Caco-2 (cell line): ENCODE results near the gene SLC18A2. TPM values are rescaled to one million over a fixed set of nuclear protein-coding genes. Genes with fewer than 3 reads are reported as not detected.

ENCODE experiments used
- BruUV-seq: library from RNA; stranded (reverse); fragments of 400-500 nt; replicated peaks from 2 replicates; lab custom pipeline; 2021; lab: Mats Ljungman, UMichigan
- CTCF ChIA-PET: fragments of 300-600 bp; sonication (Branson Sonifier 250); formaldehyde crosslinking; loops from one replicate; lab custom pipeline; 2022; ENCODE audit warnings: antibody characterized with exemption; lab: Charles Lee
- POLR2A ChIA-PET: fragments of 300-600 bp; sonication (Branson Sonifier 250); formaldehyde crosslinking; loops from one replicate; lab custom pipeline; 2022; ENCODE audit warnings: antibody characterized with exemption; lab: Charles Lee
- DNase-seq, 2 experiments: peaks; one replicate each; pipeline versions ENCODE4 v3.0.0 to v3.0.0-alpha.2; 2020 to 2022
- H3K27me3 ChIP-seq: replicated peaks from 2 replicates; pipeline ENCODE4 v1.6.0; 2011; ENCODE audit warnings: low read length; ENCODE audit not compliant: control insufficient read depth, insufficient read depth
- H3K36me3 ChIP-seq: 2 replicates; pipeline ENCODE4 v1.5.1; 2011; ENCODE audit warnings: low read length; ENCODE audit not compliant: control insufficient read depth, insufficient read depth
- H3K4me1 ChIP-seq: fragments of 250-450 bp; sonication (Bioruptor Pico); 2 replicates; pipeline ENCODE4 v1.5.1; 2020; ENCODE audit warnings: mild to moderate bottlenecking
- H3K4me3 ChIP-seq: 2 replicates; pipeline ENCODE4 v1.5.1; 2011; ENCODE audit warnings: low read depth, mild to moderate bottlenecking, control low read depth, low read length
- H3K9me3 ChIP-seq: fragments of 250-450 bp; sonication (Bioruptor Pico); 2 replicates; pipeline ENCODE4 v1.5.1; 2020; ENCODE audit warnings: mild to moderate bottlenecking, moderate library complexity
- H3K27ac Mint-ChIP-seq: one replicate; pipeline ENCODE4 v1.8.0; 2022; ENCODE audit warnings: mixed read lengths; ENCODE audit not compliant: unreplicated experiment
- H3K27me3 Mint-ChIP-seq: one replicate; pipeline ENCODE4 v1.8.0; 2022; ENCODE audit warnings: mixed read lengths; ENCODE audit not compliant: insufficient read depth, unreplicated experiment
- H3K36me3 Mint-ChIP-seq: one replicate; pipeline ENCODE4 v1.8.0; 2022; ENCODE audit warnings: mild to moderate bottlenecking, mixed read lengths; ENCODE audit not compliant: insufficient read depth, unreplicated experiment
- H3K4me1 Mint-ChIP-seq: one replicate; pipeline ENCODE4 v1.8.0; 2022; ENCODE audit warnings: low read depth, mixed read lengths; ENCODE audit not compliant: unreplicated experiment
- H3K4me3 Mint-ChIP-seq: one replicate; pipeline ENCODE4 v1.8.0; 2022; ENCODE audit warnings: mild to moderate bottlenecking, moderate library complexity, mixed read lengths; ENCODE audit not compliant: unreplicated experiment
- H3K9me3 Mint-ChIP-seq: one replicate; pipeline ENCODE4 v1.8.0; 2022; ENCODE audit warnings: mixed read lengths; ENCODE audit not compliant: unreplicated experiment
- CTCF ChIP-seq, 2 experiments: fragments of 200-600 bp in 1 of 2; IDR thresholded peaks; 1 replicate in 1 of 2; 2 replicates in 1 of 2; pipeline versions ENCODE4 v1.5.1 to v1.8.0; 2011 to 2022; ENCODE audit warnings: antibody characterized with exemption in 1 of 2, control low read depth in 1 of 2, inconsistent platforms in 1 of 2, low read depth in 1 of 2, low read length in 1 of 2, mild to moderate bottlenecking in 1 of 2, moderate library complexity in 1 of 2; ENCODE audit not compliant: insufficient read depth in 1 of 2, severe bottlenecking in 1 of 2, unreplicated experiment in 1 of 2
- intact Hi-C: fragments of 100-400 bp; cut with micrococcal nuclease; formaldehyde crosslinking; loops from one replicate; pipeline ENCODE4 v1.10.0; 2022; ENCODE audit not compliant: unreplicated experiment
- total RNA-seq: library from RNA; stranded (reverse); gene quantifications from 2 replicates; pipeline ENCODE4 v1.2.3, GENCODE V29; 2022

SLC18A2 gene
- total RNA-seq, 1 experiment from 2014 or later = not detected

GRCh38 chr10:117264782-117265181 lies 23.9 kb downstream of the SLC18A2 start:
- BruUV-seq = no TSS peak
- H3K27ac Mint-ChIP-seq = no peak overlapping the region
- H3K4me3 Mint-ChIP-seq = no peak overlapping the region
- peaks cover 2% of the 10 kb centered on the region for H3K27me3 Mint-ChIP-seq
- ChIA-PET POLR2A (no interaction called here), CTCF (interaction anchor here (1.3 kb wide), 1 partner anchor 55 kb away, joined by 3 read pairs; no protein-coding TSS in a partner anchor)
- no peak for TF ChIP-seq CTCF (IDR thresholded peaks at IDR 0.05; ENCODE audit: insufficient read depth in 1 of 2, low read depth in 1 of 2, low read length in 1 of 2, severe bottlenecking in 1 of 2, unreplicated experiment in 1 of 2)
- Histone ChIP-seq H3K4me1 (no peaks in the 10 kb centered on the region), H3K4me3 (no peak overlapping the region), H3K27me3 (no peaks in the 10 kb centered on the region), H3K9me3 (no peaks in the 10 kb centered on the region), H3K36me3 (no peaks in the 10 kb centered on the region)
- H3K4me1 Mint-ChIP-seq = peaks cover 5% of the 10 kb centered on the region
- intact Hi-C loops = no loop called here
- H3K36me3 Mint-ChIP-seq = no peaks in the 10 kb centered on the region
- no peaks in the 10 kb centered on the region for H3K9me3 Mint-ChIP-seq
- DNase-seq = no peak

- TF ChIP-seq CTCF (IDR thresholded peaks at IDR 0.05; ENCODE audit: insufficient read depth in 1 of 2, low read depth in 1 of 2, low read length in 1 of 2, severe bottlenecking in 1 of 2, unreplicated experiment in 1 of 2) = no peak
- BruUV-seq = no TSS peak
- Histone ChIP-seq H3K9me3 (no peaks in the 10 kb centered on the region), H3K4me3 (no peak overlapping the region), H3K36me3 (no peaks in the 10 kb centered on the region), H3K4me1 (0 out of 2 replicates have a peak, but pooled peaks cover under 1% of the 10 kb centered on the region), H3K27me3 (no peaks in the 10 kb centered on the region)
- ChIA-PET CTCF (interaction anchor here (0.7 kb wide), 1 partner anchor 50 kb away, joined by 4 read pairs; no protein-coding TSS in a partner anchor), POLR2A (interaction anchor here (0.6 kb wide), 1 partner anchor 9 kb away, joined by 3 read pairs; no protein-coding TSS in a partner anchor)
- intact Hi-C loops = no loop called here
- Mint-ChIP-seq H3K27me3 (no peaks in the 10 kb centered on the region), H3K27ac (no peak overlapping the region), H3K4me1 (peaks cover 6% of the 10 kb centered on the region), H3K9me3 (no peaks in the 10 kb centered on the region), H3K36me3 (no peaks in the 10 kb centered on the region), H3K4me3 (no peak overlapping the region)
- no peak for DNase-seq
Measured at GRCh38 chr10:117266400-117266799, 25.5 kb downstream of the SLC18A2 start.

GRCh38 chr10:117266812-117267211 lies 25.9 kb downstream of the SLC18A2 start:
- BruUV-seq = no TSS peak
- ChIA-PET CTCF (no interaction called here), POLR2A (interaction anchor here (0.6 kb wide), 1 partner anchor 9 kb away, joined by 3 read pairs; no protein-coding TSS in a partner anchor)
- H3K36me3 Mint-ChIP-seq = no peaks in the 10 kb centered on the region
- TF ChIP-seq CTCF (IDR thresholded peaks at IDR 0.05; ENCODE audit: insufficient read depth in 1 of 2, low read depth in 1 of 2, low read length in 1 of 2, severe bottlenecking in 1 of 2, unreplicated experiment in 1 of 2) = no peak
- no peak for DNase-seq
- Histone ChIP-seq H3K4me1 (0 out of 2 replicates have a peak, but pooled peaks cover 3% of the 10 kb centered on the region), H3K36me3 (no peaks in the 10 kb centered on the region), H3K27me3 (no peaks in the 10 kb centered on the region), H3K4me3 (no peak overlapping the region), H3K9me3 (no peaks in the 10 kb centered on the region)
- no peaks in the 10 kb centered on the region for H3K9me3 Mint-ChIP-seq
- peaks cover 10% of the 10 kb centered on the region for H3K4me1 Mint-ChIP-seq
- intact Hi-C loops = no loop called here
- H3K27me3 Mint-ChIP-seq = no peaks in the 10 kb centered on the region
- no peak overlapping the region for H3K27ac Mint-ChIP-seq
- H3K4me3 Mint-ChIP-seq = no peak overlapping the region
